Gastrocnemius medialis (tissue), 4 donors: Measurements from ENCODE around the gene LMLN. TPM values are rescaled to one million over a fixed set of nuclear protein-coding genes. Genes with fewer than 3 reads are reported as not detected.

ENCODE experiments used
- ATAC-seq, 2 donors: fragments of 150-250 bp; one replicate each; pipeline ENCODE4 v1.9.1; 2016
- DNase-seq, 2 donors: peaks; one replicate each; pipeline ENCODE4 v3.0.0-alpha.2; 2019
- H3K27ac ChIP-seq, 4 donors: fragments of 200-600 bp; sonication (generic); 1 replicate in 1 of 4; 2 replicates in 3 of 4; pipeline ENCODE4 v1.5.1; 2016 to 2018; ENCODE audit warnings: mild to moderate bottlenecking in 2 of 4, moderate library complexity in 1 of 4
- H3K27me3 ChIP-seq, 3 donors: fragments of 200-600 bp; sonication (generic) in 2 of 3; 1 replicate in 1 of 3; 2 replicates in 2 of 3; pipeline versions ENCODE4 v1.5.1 to v1.6.0; 2016 to 2019; ENCODE audit warnings: mild to moderate bottlenecking in 1 of 3, moderate library complexity in 1 of 3
- H3K36me3 ChIP-seq, 2 donors: fragments of 200-600 bp; sonication (generic) in 1 of 2; one replicate each; pipeline ENCODE4 v1.5.1; 2017 to 2018
- H3K4me1 ChIP-seq, 2 donors: fragments of 200-600 bp; sonication (generic) in 1 of 2; one replicate each; pipeline ENCODE4 v1.5.1; 2016 to 2017; ENCODE audit warnings: mild to moderate bottlenecking in 2 of 2
- H3K4me3 ChIP-seq, 4 donors: fragments of 200-600 bp; sonication (generic) in 3 of 4; 1 replicate in 1 of 4; 2 replicates in 3 of 4; pipeline ENCODE4 v1.5.1; 2016 to 2019; ENCODE audit warnings: mild to moderate bottlenecking in 2 of 4
- H3K9me3 ChIP-seq, 3 donors: fragments of 200-600 bp; sonication (generic) in 2 of 3; 1 replicate in 1 of 3; 2 replicates in 2 of 3; pipeline ENCODE4 v1.5.1; 2016 to 2019
- CTCF ChIP-seq, 5 experiments: fragments of 450-650 bp in 3 of 5; fragments of 200-600 bp in 2 of 5; sonication (generic) in 2 of 5; IDR thresholded peaks in 4 of 5; conservative IDR thresholded peaks in 1 of 5; 1 replicate in 4 of 5; 2 replicates in 1 of 5; pipeline ENCODE4 v1.5.1; 2016 to 2019; ENCODE audit warnings: antibody characterized with exemption in 5 of 5, mild to moderate bottlenecking in 3 of 5, moderate library complexity in 3 of 5
- POLR2A ChIP-seq, 2 donors: fragments of 450-650 bp; IDR thresholded peaks; one replicate each; pipeline ENCODE4 v1.6.1; 2017; ENCODE audit warnings: antibody characterized with exemption in 2 of 2, mild to moderate bottlenecking in 2 of 2, moderate library complexity in 2 of 2
- in situ Hi-C, 4 donors: fragments of 200-750 bp; cut with MboI; loops; one replicate each; pipeline versions ENCODE4 v1.15.0 to v1.8.0; 2017; ENCODE audit warnings: low sequenced_read_pairs in 4 of 4
- intact Hi-C: fragments of 100-400 bp; cut with DNase I; formaldehyde crosslinking; loops from one replicate; pipeline ENCODE4 v1.15.1; 2023; ENCODE audit warnings: low total_unique reads
- total RNA-seq, 4 donors: library from RNA; depleted of rRNA; stranded (reverse); fragments of >200 nt; gene quantifications; one replicate each; pipeline versions ENCODE4 v1.1.0 to v1.2.3, GENCODE V29; 2016

Gene LMLN
- total RNA-seq, 4 donors from 2014 or later = 2.7 to 8.8 (median 4.6) TPM

GRCh38 chr3:197951392-197951990 is 8.5 kb upstream of the LMLN start:
- Histone ChIP-seq H3K27ac (peak overlapping the region in 3 of 4 donors; percentile 83 to 89 (median 87)), H3K9me3 (no peaks in the 10 kb centered on the region), H3K27me3 (no peaks in the 10 kb centered on the region), H3K4me1 (peaks cover 23 to 27% of the 10 kb centered on the region in 2 donors), H3K36me3 (peaks cover 7 to 56% of the 10 kb centered on the region in 2 donors), H3K4me3 (peak overlapping the region; percentile 53 to 75 (median 72))
- in situ Hi-C loops (no loop called here), intact Hi-C loops (loop anchor here (10.0 kb wide), 1 partner anchor 197 kb away; no protein-coding TSS in a partner anchor)
- no peak for ATAC-seq
- TF ChIP-seq POLR2A (IDR thresholded peaks at IDR 0.05) = no peak
- TF ChIP-seq CTCF (IDR thresholded peaks at IDR 0.05 in 4 of 5, conservative IDR thresholded peaks at IDR 0.05 in 1 of 5) = no peak
- no peak for DNase-seq

GRCh38 chr3:197952440-197952839 is 7.6 kb upstream of the LMLN start:
- no peak for ATAC-seq
- peaks cover 7 to 56% of the 10 kb centered on the region in 2 donors for H3K36me3 ChIP-seq
- H3K4me3 ChIP-seq = no peak overlapping the region
- TF ChIP-seq POLR2A (IDR thresholded peaks at IDR 0.05) (no peak), CTCF (IDR thresholded peaks at IDR 0.05 in 4 of 5, conservative IDR thresholded peaks at IDR 0.05 in 1 of 5) (no peak)
- in situ Hi-C loops (no loop called here), intact Hi-C loops (loop anchor here (10.0 kb wide), 1 partner anchor 198 kb away; no protein-coding TSS in a partner anchor)
- H3K27ac ChIP-seq = peak overlapping the region in 1 of 4 donors; percentile 2
- no peaks in the 10 kb centered on the region for H3K9me3 ChIP-seq
- H3K27me3 ChIP-seq = no peaks in the 10 kb centered on the region
- DNase-seq = no peak
- H3K4me1 ChIP-seq = peaks cover 23 to 27% of the 10 kb centered on the region in 2 donors

- no peak for TF ChIP-seq CTCF (IDR thresholded peaks at IDR 0.05 in 4 of 5, conservative IDR thresholded peaks at IDR 0.05 in 1 of 5)
- no peak for TF ChIP-seq POLR2A (IDR thresholded peaks at IDR 0.05)
- Histone ChIP-seq H3K36me3 (peaks cover 7 to 56% of the 10 kb centered on the region in 2 donors), H3K27me3 (no peaks in the 10 kb centered on the region), H3K4me3 (no peak overlapping the region), H3K4me1 (peaks cover 23 to 27% of the 10 kb centered on the region in 2 donors), H3K27ac (peak overlapping the region in 1 of 4 donors; percentile 30), H3K9me3 (no peaks in the 10 kb centered on the region)
- intact Hi-C loops (loop anchor here (10.0 kb wide), 1 partner anchor 199 kb away; no protein-coding TSS in a partner anchor), in situ Hi-C loops (no loop called here)
- DNase-seq = no peak
- ATAC-seq = no peak
These were observed 6.7 kb upstream of the LMLN start for GRCh38 chr3:197953325-197953724.

GRCh38 chr3:197953881-197954280 is 6.1 kb upstream of the LMLN start:
- no peak overlapping the region for H3K4me3 ChIP-seq
- H3K4me1 ChIP-seq = peaks cover 25 to 27% of the 10 kb centered on the region in 2 donors
- peaks cover 7 to 56% of the 10 kb centered on the region in 2 donors for H3K36me3 ChIP-seq
- H3K27me3 ChIP-seq = no peaks in the 10 kb centered on the region
- no peak for TF ChIP-seq POLR2A (IDR thresholded peaks at IDR 0.05)
- ATAC-seq (no peak), DNase-seq (no peak)
- H3K27ac ChIP-seq = peak overlapping the region in 1 of 4 donors; percentile 30
- H3K9me3 ChIP-seq = no peaks in the 10 kb centered on the region
- intact Hi-C loops (loop anchor here (10.0 kb wide), 1 partner anchor 199 kb away; no protein-coding TSS in a partner anchor), in situ Hi-C loops (no loop called here)

GRCh38 chr3:197955892-197956477 is 4.0 kb upstream of the LMLN start:
- ATAC-seq (no peak), DNase-seq (no peak)
- Histone ChIP-seq H3K27me3 (no peaks in the 10 kb centered on the region), H3K36me3 (peaks cover 7 to 54% of the 10 kb centered on the region in 2 donors), H3K27ac (no peak overlapping the region), H3K4me1 (peaks cover 27 to 28% of the 10 kb centered on the region in 2 donors), H3K9me3 (no peaks in the 10 kb centered on the region), H3K4me3 (no peak overlapping the region)
- TF ChIP-seq POLR2A (IDR thresholded peaks at IDR 0.05) (no peak), CTCF (IDR thresholded peaks at IDR 0.05 in 4 of 5, conservative IDR thresholded peaks at IDR 0.05 in 1 of 5) (no peak)
- in situ Hi-C loops = no loop called here
- intact Hi-C loops = loop anchor here (10.0 kb wide), 1 partner anchor 201 kb away; no protein-coding TSS in a partner anchor
